IMR-90 (cell line): Measurements from ENCODE around the gene PPP2R5E. TPM values are rescaled to one million over a fixed set of nuclear protein-coding genes. Genes with fewer than 3 reads are reported as not detected.

ENCODE experiments used
- ATAC-seq: fragments of 200-7000 bp; cut with Tn5 transposase; 2 replicates; pipeline ENCODE4 v1.9.1; 2020; ENCODE audit warnings: low read depth, mild to moderate bottlenecking, moderate library complexity
- BruUV-seq: library from RNA; stranded (reverse); fragments of 400-500 nt; replicated peaks from 2 replicates; lab custom pipeline; 2021; lab: Mats Ljungman, UMichigan
- CTCF ChIA-PET: fragments of 300-600 bp; formaldehyde crosslinking; extraction: SDS; loops from one replicate; lab custom pipeline; 2021; ENCODE audit warnings: antibody characterized with exemption; lab: Yijun Ruan, JAX
- POLR2A ChIA-PET: fragments of 300-600 bp; sonication (Branson Sonifier 250); formaldehyde crosslinking; loops from one replicate; lab custom pipeline; 2022; ENCODE audit warnings: antibody characterized with exemption; ENCODE audit not compliant: unreplicated experiment; lab: Charles Lee
- DNase-seq: peaks from one replicate; pipeline ENCODE4 v3.0.0; 2013
- H2AFZ ChIP-seq: replicated peaks from 2 replicates; pipeline ENCODE3; 2013; ENCODE audit warnings: low read length, mild to moderate bottlenecking; ENCODE audit not compliant: poor library complexity
- H2AK5ac ChIP-seq: 2 replicates; pipeline ENCODE4 v1.6.1; 2013; ENCODE audit warnings: low read depth, low read length, inconsistent platforms
- H2AK9ac ChIP-seq: replicated peaks from 2 replicates; pipeline ENCODE3; 2013; ENCODE audit warnings: mild to moderate bottlenecking, low read depth, low read length, moderate library complexity; ENCODE audit not compliant: poor library complexity
- H2BK120ac ChIP-seq: 2 replicates; pipeline ENCODE4 v1.6.1; 2013; ENCODE audit warnings: low read depth, low read length, inconsistent platforms
- H2BK15ac ChIP-seq: 3 replicates; pipeline ENCODE4 v1.6.1; 2013; ENCODE audit warnings: low read depth, low read length, inconsistent platforms
- H2BK20ac ChIP-seq: 2 replicates; pipeline ENCODE4 v1.6.1; 2013; ENCODE audit warnings: low read depth, mild to moderate bottlenecking, inconsistent platforms, low read length, moderate library complexity
- H2BK5ac ChIP-seq: 2 replicates; pipeline ENCODE4 v1.6.1; 2013; ENCODE audit warnings: mild to moderate bottlenecking, low read depth, low read length, inconsistent platforms; ENCODE audit not compliant: poor library complexity, severe bottlenecking
- H3K14ac ChIP-seq: replicated peaks from 2 replicates; pipeline ENCODE4 v1.6.1; 2013; ENCODE audit warnings: low read depth, low read length, inconsistent platforms
- H3K18ac ChIP-seq: 2 replicates; pipeline ENCODE4 v1.6.1; 2013; ENCODE audit warnings: low read depth, low read length, control low read depth
- H3K23ac ChIP-seq: 2 replicates; pipeline ENCODE4 v1.6.1; 2013; ENCODE audit warnings: low read depth, low read length, inconsistent platforms
- H3K27ac ChIP-seq: 2 replicates; pipeline ENCODE4 v1.5.1; 2013; ENCODE audit warnings: mild to moderate bottlenecking, control low read depth, low read length; ENCODE audit not compliant: insufficient read depth
- H3K27me3 ChIP-seq: 2 replicates; pipeline ENCODE4 v1.6.1; 2013; ENCODE audit warnings: low read length; ENCODE audit not compliant: control insufficient read depth, insufficient read depth
- H3K36me3 ChIP-seq: 2 replicates; pipeline ENCODE4 v1.6.1; 2013; ENCODE audit warnings: low read length, mixed read lengths; ENCODE audit not compliant: control insufficient read depth, insufficient read depth
- H3K4ac ChIP-seq: 2 replicates; pipeline ENCODE4 v1.6.1; 2013; ENCODE audit warnings: low read depth, low read length, inconsistent platforms
- H3K4me1 ChIP-seq: 2 replicates; pipeline ENCODE4 v1.6.1; 2013; ENCODE audit warnings: low read length, mixed read lengths; ENCODE audit not compliant: control insufficient read depth, insufficient read depth
- H3K4me2 ChIP-seq: 2 replicates; pipeline ENCODE4 v1.6.1; 2013; ENCODE audit warnings: low read depth, mild to moderate bottlenecking, control low read depth, low read length, moderate library complexity
- H3K4me3 ChIP-seq: 2 replicates; pipeline ENCODE4 v1.5.1; 2013; ENCODE audit warnings: low read depth, mild to moderate bottlenecking, control low read depth, low read length, moderate library complexity; ENCODE audit not compliant: insufficient read depth
- H3K56ac ChIP-seq: 2 replicates; pipeline ENCODE4 v1.6.1; 2013; ENCODE audit warnings: low read length, inconsistent platforms; ENCODE audit not compliant: insufficient read depth; ENCODE audit errors: extremely low read depth
- H3K79me1 ChIP-seq, 2 experiments: 2 replicates each; pipeline ENCODE4 v1.6.1; 2013; ENCODE audit warnings: low read length in 2 of 2, inconsistent platforms in 1 of 2, low read depth in 1 of 2
- H3K9ac ChIP-seq: 2 replicates; pipeline ENCODE4 v1.6.1; 2013; ENCODE audit warnings: low read depth, low read length, control low read depth
- H3K9me1 ChIP-seq: 2 replicates; pipeline ENCODE4 v1.6.1; 2013; ENCODE audit warnings: low read length, inconsistent platforms; ENCODE audit not compliant: insufficient read depth
- H3K9me3 ChIP-seq: 2 replicates; pipeline ENCODE4 v1.6.1; 2013; ENCODE audit warnings: low read length; ENCODE audit not compliant: control insufficient read depth, insufficient read depth
- H4K20me1 ChIP-seq: 2 replicates; pipeline ENCODE4 v1.6.1; 2013; ENCODE audit warnings: low read length, inconsistent platforms; ENCODE audit not compliant: insufficient read depth
- H4K5ac ChIP-seq: 2 replicates; pipeline ENCODE4 v1.6.1; 2013; ENCODE audit warnings: mild to moderate bottlenecking, low read depth, low read length, control low read depth
- H4K8ac ChIP-seq, 2 experiments: 2 replicates each; pipeline ENCODE4 v1.6.1; 2013; ENCODE audit warnings: low read depth in 2 of 2, low read length in 2 of 2, control low read depth in 1 of 2, inconsistent platforms in 1 of 2
- H4K91ac ChIP-seq: 2 replicates; pipeline ENCODE4 v1.6.1; 2013; ENCODE audit warnings: low read depth, low read length, inconsistent platforms; ENCODE audit not compliant: insufficient read depth
- BHLHE40 ChIP-seq: fragments of 150-350 bp; IDR thresholded peaks from 2 replicates; pipeline ENCODE4 v1.6.1; 2016; ENCODE audit warnings: mild to moderate bottlenecking, low read depth, low read length
- CEBPB ChIP-seq: IDR thresholded peaks from 2 replicates; pipeline ENCODE4 v1.6.1; 2012; ENCODE audit warnings: low read depth, low read length, improper control_type of control experiment
- CHD1 ChIP-seq: IDR thresholded peaks from 2 replicates; pipeline ENCODE4 v1.6.1; 2012; ENCODE audit warnings: low read depth, low read length, improper control_type of control experiment
- CTCF ChIP-seq: conservative IDR thresholded peaks from 2 replicates; pipeline ENCODE4 v1.5.1; 2012; ENCODE audit warnings: mild to moderate bottlenecking, low read depth, low read length, improper control_type of control experiment
- ELK1 ChIP-seq: fragments of 150-350 bp; IDR thresholded peaks from 2 replicates; pipeline ENCODE4 v1.6.1; 2016; ENCODE audit warnings: low read depth, mild to moderate bottlenecking, low read length, moderate library complexity, borderline replicate concordance
- FOS ChIP-seq: fragments of 150-350 bp; IDR thresholded peaks from 2 replicates; pipeline ENCODE4 v1.6.1; 2016; ENCODE audit warnings: low read depth, low read length
- MAFK ChIP-seq: IDR thresholded peaks from 2 replicates; pipeline ENCODE4 v1.6.1; 2012; ENCODE audit warnings: low read depth, low read length, improper control_type of control experiment
- MAZ ChIP-seq: IDR thresholded peaks from 2 replicates; pipeline ENCODE4 v1.6.1; 2012; ENCODE audit warnings: low read depth, mild to moderate bottlenecking, low read length, improper control_type of control experiment, moderate library complexity, borderline replicate concordance
- MXI1 ChIP-seq: IDR thresholded peaks from 2 replicates; pipeline ENCODE4 v1.6.1; 2012; ENCODE audit warnings: low read depth, mild to moderate bottlenecking, low read length, moderate library complexity, borderline replicate concordance
- POLR2A ChIP-seq: IDR thresholded peaks from 2 replicates; pipeline ENCODE4 v1.6.1; 2012; ENCODE audit warnings: mild to moderate bottlenecking, low read depth, low read length
- RAD21 ChIP-seq: IDR thresholded peaks from 2 replicates; pipeline ENCODE4 v1.6.1; 2012; ENCODE audit warnings: low read length, improper control_type of control experiment
- RCOR1 ChIP-seq: IDR thresholded peaks from 2 replicates; pipeline ENCODE4 v1.6.1; 2012; ENCODE audit warnings: mild to moderate bottlenecking, low read length, improper control_type of control experiment; ENCODE audit not compliant: insufficient replicate concordance
- WGBS, 2 experiments: methylation state at CpG; one replicate each; pipeline versions ENCODE4 v1.1.5 to v1.1.7; 2013; ENCODE audit warnings: missing lambda C conversion rate in 2 of 2; ENCODE audit not compliant: insufficient read length in 1 of 2; ENCODE audit errors: extremely low coverage in 2 of 2; 5-methylcytosine and 5-hydroxymethylcytosine counted together
- dilution Hi-C: fragments of 300-500 bp; cut with HindIII; formaldehyde crosslinking; loops from one replicate; pipeline ENCODE4 v1.14.3; 2018; ENCODE audit warnings: low sequenced_read_pairs; ENCODE audit not compliant: unreplicated experiment
- in situ Hi-C: fragments of 300-500 bp; cut with MboI; formaldehyde crosslinking; loops from 3 replicates; pipeline ENCODE4 v1.14.3; 2019; ENCODE audit warnings: low sequenced_read_pairs, inconsistent platforms, mixed read lengths
- intact Hi-C: fragments of 100-400 bp; cut with micrococcal nuclease; formaldehyde crosslinking; loops from 2 replicates; pipeline ENCODE4 v1.10.0; 2022
- polyA plus RNA-seq, 3 experiments: library from polyadenylated mRNA; depleted of rRNA; stranded (reverse); fragments of >200 nt; gene quantifications; 2 replicates each; pipeline ENCODE4 v1.2.3, GENCODE V29; 2012; ENCODE audit warnings: low replicate concordance in 1 of 3
- total RNA-seq: library from RNA; depleted of rRNA; stranded (reverse); fragments of >200 nt; gene quantifications from 2 replicates; pipeline ENCODE4 v1.2.3, GENCODE V29; 2012

Gene PPP2R5E
- total and polyA plus RNA-seq, 2 of the 4 experiments (the other 2 are of a cell fraction) = 9.7 to 12.2 TPM

- no TSS peak for BruUV-seq
- Histone ChIP-seq H2BK15ac (no peak overlapping the region), H2AFZ (no peak overlapping the region), H3K27me3 (no peaks in the 10 kb centered on the region), H4K91ac (no peak overlapping the region), H3K56ac (no peak overlapping the region), H2BK120ac (no peak overlapping the region), H3K27ac (no peak overlapping the region), H3K36me3 (no peaks in the 10 kb centered on the region), H2AK5ac (no peak overlapping the region), H3K79me1 (no peaks in the 10 kb centered on the region), H4K5ac (no peak overlapping the region), H3K9me3 (no peaks in the 10 kb centered on the region), H3K9ac (no peak overlapping the region), H3K4me1 (no peaks in the 10 kb centered on the region), H3K4me3 (no peak overlapping the region), H2BK5ac (no peak overlapping the region), H4K8ac (no peak overlapping the region), H3K14ac (no peak overlapping the region), H2AK9ac (no peak overlapping the region), H3K23ac (no peak overlapping the region), H2BK20ac (no peak overlapping the region), H3K9me1 (no peaks in the 10 kb centered on the region), H3K4ac (no peak overlapping the region), H3K18ac (no peak overlapping the region), H3K4me2 (no peak overlapping the region), H4K20me1 (no peaks in the 10 kb centered on the region)
- intact Hi-C loops = no loop called here
- no CpG with 5 or more reads among the region's 7 CpGs for WGBS, 2 experiments
- TF ChIP-seq MXI1 (no peak), CTCF (no peak), CEBPB (no peak), RAD21 (no peak), FOS (no peak), MAFK (no peak), POLR2A (no peak), RCOR1 (no peak), ELK1 (no peak), MAZ (no peak), CHD1 (no peak), BHLHE40 (no peak)
- ChIA-PET POLR2A (no interaction called here), CTCF (no interaction called here)
- in situ Hi-C loops = loop anchor here (25.0 kb wide), 1 partner anchor 1393 kb away; no protein-coding TSS in a partner anchor
- dilution Hi-C loops = no loop called here
- no peak for ATAC-seq
- no peak for DNase-seq
Measured at GRCh38 chr14:63555572-63555971, 12.4 kb upstream of the PPP2R5E start.
